ENCODE results near the gene ZBTB16. TPM values are rescaled to one million over a fixed set of nuclear protein-coding genes. Genes with fewer than 3 reads are reported as not detected.

ZBTB16 gene
- total and polyA plus RNA-seq, 2 of the 13 experiments (the other 11 are each of a cell fraction or from before 2014, with no cell fraction given): not detected

DNA sequence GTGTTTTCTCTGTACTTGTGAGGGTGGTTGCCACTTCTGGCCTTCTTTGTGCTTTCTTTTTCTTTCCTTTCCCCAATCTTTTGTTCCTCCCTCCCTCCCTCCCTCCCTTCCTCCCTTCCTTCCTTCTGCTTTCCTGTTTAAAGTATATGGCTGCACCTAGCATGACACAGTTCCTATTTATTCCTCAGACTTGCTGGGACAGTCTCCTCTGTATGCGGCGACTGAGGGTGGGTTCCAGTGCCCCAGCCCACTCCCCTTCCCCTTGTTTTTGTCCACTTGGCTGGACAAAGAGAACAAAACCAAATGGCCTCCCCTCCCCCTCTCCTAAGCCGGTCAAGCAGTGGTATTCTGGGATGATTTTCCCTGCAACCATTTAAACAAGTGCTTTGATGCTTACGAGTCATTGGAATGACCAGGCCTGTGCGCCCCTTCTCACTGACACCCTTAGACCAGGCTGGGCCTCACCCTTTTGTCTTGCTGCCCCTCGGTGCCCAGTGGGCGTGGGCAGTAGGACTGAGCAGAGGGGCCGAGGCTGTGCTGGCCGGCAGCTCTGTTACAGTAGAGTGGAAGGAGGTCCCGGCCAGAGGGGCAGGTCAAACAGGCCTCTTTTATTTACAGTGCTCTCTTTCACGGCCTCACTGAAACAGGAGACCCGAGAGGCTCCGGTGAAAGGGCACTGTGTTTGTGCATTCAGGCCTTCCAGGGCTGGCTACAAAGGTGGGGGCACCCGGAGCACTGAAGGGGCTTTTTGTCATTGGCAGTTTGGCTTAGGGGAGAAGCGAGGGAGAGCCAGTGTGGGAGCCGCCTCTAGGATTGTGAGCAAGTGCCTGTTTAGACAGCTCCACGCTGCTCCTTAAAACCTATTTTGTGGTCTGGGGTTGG is 32.2 kb downstream of the ZBTB16 start (continued):
- TF ChIP-seq, protein P1, sequence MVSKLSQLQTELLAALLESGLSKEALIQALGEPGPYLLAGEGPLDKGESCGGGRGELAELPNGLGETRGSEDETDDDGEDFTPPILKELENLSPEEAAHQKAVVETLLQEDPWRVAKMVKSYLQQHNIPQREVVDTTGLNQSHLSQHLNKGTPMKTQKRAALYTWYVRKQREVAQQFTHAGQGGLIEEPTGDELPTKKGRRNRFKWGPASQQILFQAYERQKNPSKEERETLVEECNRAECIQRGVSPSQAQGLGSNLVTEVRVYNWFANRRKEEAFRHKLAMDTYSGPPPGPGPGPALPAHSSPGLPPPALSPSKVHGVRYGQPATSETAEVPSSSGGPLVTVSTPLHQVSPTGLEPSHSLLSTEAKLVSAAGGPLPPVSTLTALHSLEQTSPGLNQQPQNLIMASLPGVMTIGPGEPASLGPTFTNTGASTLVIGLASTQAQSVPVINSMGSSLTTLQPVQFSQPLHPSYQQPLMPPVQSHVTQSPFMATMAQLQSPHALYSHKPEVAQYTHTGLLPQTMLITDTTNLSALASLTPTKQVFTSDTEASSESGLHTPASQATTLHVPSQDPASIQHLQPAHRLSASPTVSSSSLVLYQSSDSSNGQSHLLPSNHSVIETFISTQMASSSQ (IDR thresholded peaks at IDR 0.05; ENCODE audit: low read depth): no peak
- TF ChIP-seq, protein P1 (CRISPR knock-in tag; IDR thresholded peaks at IDR 0.05; ENCODE audit: borderline replicate concordance): 0 out of 2 replicates have a peak, but pooled peaks have one; percentile 19
- no peak for TF ChIP-seq ZMYM2 (CRISPR knock-in tag; IDR thresholded peaks at IDR 0.05)
- TF ChIP-seq ZNF773 (CRISPR knock-in tag; IDR thresholded peaks at IDR 0.05; ENCODE audit: borderline replicate concordance): no peak
- no peak for TF ChIP-seq GATAD1 (CRISPR knock-in tag; IDR thresholded peaks at IDR 0.05)
- TF ChIP-seq RFXAP (CRISPR knock-in tag; IDR thresholded peaks at IDR 0.05; ENCODE audit: borderline replicate concordance): no peak
- TF ChIP-seq NFYC (CRISPR knock-in tag; IDR thresholded peaks at IDR 0.05): no peak
- TF ChIP-seq FOSL2 (CRISPR knock-in tag; IDR thresholded peaks at IDR 0.05): 0 out of 2 replicates have a peak, but pooled peaks have one; percentile 6
- no peak for TF ChIP-seq ZSCAN12 (CRISPR knock-in tag; IDR thresholded peaks at IDR 0.05)
- TF ChIP-seq, protein P2, sequence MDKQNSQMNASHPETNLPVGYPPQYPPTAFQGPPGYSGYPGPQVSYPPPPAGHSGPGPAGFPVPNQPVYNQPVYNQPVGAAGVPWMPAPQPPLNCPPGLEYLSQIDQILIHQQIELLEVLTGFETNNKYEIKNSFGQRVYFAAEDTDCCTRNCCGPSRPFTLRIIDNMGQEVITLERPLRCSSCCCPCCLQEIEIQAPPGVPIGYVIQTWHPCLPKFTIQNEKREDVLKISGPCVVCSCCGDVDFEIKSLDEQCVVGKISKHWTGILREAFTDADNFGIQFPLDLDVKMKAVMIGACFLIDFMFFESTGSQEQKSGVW (CRISPR knock-in tag; IDR thresholded peaks at IDR 0.05; ENCODE audit: borderline replicate concordance): no peak
- no peak for TF ChIP-seq ETV5 (CRISPR knock-in tag; IDR thresholded peaks at IDR 0.05; ENCODE audit: borderline replicate concordance)
- no peak for TF ChIP-seq FOSL1 (CRISPR knock-in tag; IDR thresholded peaks at IDR 0.05; ENCODE audit: borderline replicate concordance)
- TF ChIP-seq, protein P3, sequence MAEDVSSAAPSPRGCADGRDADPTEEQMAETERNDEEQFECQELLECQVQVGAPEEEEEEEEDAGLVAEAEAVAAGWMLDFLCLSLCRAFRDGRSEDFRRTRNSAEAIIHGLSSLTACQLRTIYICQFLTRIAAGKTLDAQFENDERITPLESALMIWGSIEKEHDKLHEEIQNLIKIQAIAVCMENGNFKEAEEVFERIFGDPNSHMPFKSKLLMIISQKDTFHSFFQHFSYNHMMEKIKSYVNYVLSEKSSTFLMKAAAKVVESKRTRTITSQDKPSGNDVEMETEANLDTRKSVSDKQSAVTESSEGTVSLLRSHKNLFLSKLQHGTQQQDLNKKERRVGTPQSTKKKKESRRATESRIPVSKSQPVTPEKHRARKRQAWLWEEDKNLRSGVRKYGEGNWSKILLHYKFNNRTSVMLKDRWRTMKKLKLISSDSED (CRISPR knock-in tag; IDR thresholded peaks at IDR 0.05): no peak
- TF ChIP-seq, protein P4, sequence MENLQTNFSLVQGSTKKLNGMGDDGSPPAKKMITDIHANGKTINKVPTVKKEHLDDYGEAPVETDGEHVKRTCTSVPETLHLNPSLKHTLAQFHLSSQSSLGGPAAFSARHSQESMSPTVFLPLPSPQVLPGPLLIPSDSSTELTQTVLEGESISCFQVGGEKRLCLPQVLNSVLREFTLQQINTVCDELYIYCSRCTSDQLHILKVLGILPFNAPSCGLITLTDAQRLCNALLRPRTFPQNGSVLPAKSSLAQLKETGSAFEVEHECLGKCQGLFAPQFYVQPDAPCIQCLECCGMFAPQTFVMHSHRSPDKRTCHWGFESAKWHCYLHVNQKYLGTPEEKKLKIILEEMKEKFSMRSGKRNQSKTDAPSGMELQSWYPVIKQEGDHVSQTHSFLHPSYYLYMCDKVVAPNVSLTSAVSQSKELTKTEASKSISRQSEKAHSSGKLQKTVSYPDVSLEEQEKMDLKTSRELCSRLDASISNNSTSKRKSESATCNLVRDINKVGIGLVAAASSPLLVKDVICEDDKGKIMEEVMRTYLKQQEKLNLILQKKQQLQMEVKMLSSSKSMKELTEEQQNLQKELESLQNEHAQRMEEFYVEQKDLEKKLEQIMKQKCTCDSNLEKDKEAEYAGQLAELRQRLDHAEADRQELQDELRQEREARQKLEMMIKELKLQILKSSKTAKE (CRISPR knock-in tag; IDR thresholded peaks at IDR 0.05; ENCODE audit: borderline replicate concordance): no peak
- no peak for TF ChIP-seq MTA3 (CRISPR knock-in tag; IDR thresholded peaks at IDR 0.05)
- TF ChIP-seq, protein P5, sequence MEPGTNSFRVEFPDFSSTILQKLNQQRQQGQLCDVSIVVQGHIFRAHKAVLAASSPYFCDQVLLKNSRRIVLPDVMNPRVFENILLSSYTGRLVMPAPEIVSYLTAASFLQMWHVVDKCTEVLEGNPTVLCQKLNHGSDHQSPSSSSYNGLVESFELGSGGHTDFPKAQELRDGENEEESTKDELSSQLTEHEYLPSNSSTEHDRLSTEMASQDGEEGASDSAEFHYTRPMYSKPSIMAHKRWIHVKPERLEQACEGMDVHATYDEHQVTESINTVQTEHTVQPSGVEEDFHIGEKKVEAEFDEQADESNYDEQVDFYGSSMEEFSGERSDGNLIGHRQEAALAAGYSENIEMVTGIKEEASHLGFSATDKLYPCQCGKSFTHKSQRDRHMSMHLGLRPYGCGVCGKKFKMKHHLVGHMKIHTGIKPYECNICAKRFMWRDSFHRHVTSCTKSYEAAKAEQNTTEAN (CRISPR knock-in tag; conservative IDR thresholded peaks at IDR 0.05): no peak
- no peak for TF ChIP-seq SRSF4 (IDR thresholded peaks at IDR 0.05; ENCODE audit: low read depth, low read length, poor library complexity, severe bottlenecking)
- no peak for TF ChIP-seq ZNF564 (CRISPR knock-in tag; IDR thresholded peaks at IDR 0.05)
- 0 out of 2 replicates have a peak, but pooled peaks have one; percentile 19 for TF ChIP-seq GATAD2A (CRISPR knock-in tag; IDR thresholded peaks at IDR 0.05)

All from HepG2 (cell line).